Thyroid gland (tissue), 4 donors: ENCODE data around the gene FHIT.

ENCODE experiments used
- CTCF ChIP-seq, 6 experiments: fragments of 200-600 bp in 3 of 6; fragments of 450-650 bp in 3 of 6; sonication (generic) in 3 of 6; IDR thresholded peaks; one replicate each; pipeline ENCODE4 v1.5.1; 2016 to 2019; ENCODE audit warnings: antibody characterized with exemption in 6 of 6, mild to moderate bottlenecking in 2 of 6, inconsistent platforms in 1 of 6, moderate library complexity in 1 of 6
- POLR2A ChIP-seq, 2 donors: fragments of 450-650 bp; IDR thresholded peaks; one replicate each; pipeline ENCODE4 v1.6.1; 2017; ENCODE audit warnings: antibody characterized with exemption in 2 of 2, mild to moderate bottlenecking in 2 of 2, moderate library complexity in 1 of 2

GRCh38 chr3:60703008-60703407, 548.2 kb downstream of the FHIT start:
- TF ChIP-seq POLR2A (IDR thresholded peaks at IDR 0.05) (no peak), CTCF (IDR thresholded peaks at IDR 0.05) (no peak)
